Renal cortex interstitium (tissue), 11 donors: ENCODE measurements around the gene MAOB. TPM values are rescaled to one million over a fixed set of nuclear protein-coding genes. Genes with fewer than 3 reads are reported as not detected.
"Not testable (repeated sequence)": the region's sequence is repeated elsewhere in the genome, so short reads cannot be mapped to it uniquely, and the experiment has no call there.

Experiments
- DNase-seq, 11 donors: peaks; one replicate each; pipeline ENCODE4 v3.0.0-alpha.2; 2013; ENCODE audit warnings: low read depth in 9 of 11, low spot score in 4 of 11; ENCODE audit errors: extremely low read depth in 1 of 11
- polyA plus RNA-seq, 3 donors: library from polyadenylated mRNA; unstranded; fragments of 120-200 nt; gene quantifications; one replicate each; pipeline ENCODE4 v1.2.1, GENCODE V29; 2013; ENCODE audit not compliant: insufficient read length in 3 of 3

MAOB gene
- polyA plus RNA-seq, 3 donors, result 47.6 to 60.5 (median 57.7) TPM

DNA sequence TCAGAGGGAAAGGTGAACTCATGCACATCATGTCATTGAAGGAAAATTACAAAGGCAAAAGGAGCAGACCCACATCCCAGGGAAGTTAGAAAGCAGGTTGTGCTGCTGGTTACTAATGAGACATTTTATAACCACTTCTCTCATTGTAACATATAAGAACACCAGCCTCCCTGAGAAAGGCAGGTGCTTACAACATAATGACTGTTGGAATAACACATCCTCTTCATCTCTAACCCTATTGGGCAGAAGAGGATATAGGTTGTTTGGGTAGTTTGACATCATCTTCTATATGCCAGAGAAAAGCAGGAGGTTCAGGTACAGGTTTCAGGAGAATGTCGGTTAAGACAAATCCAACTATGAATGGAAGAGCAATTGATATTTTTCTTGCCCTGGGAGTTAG lies 148.6 kb downstream of the MAOB start:
- no peak for DNase-seq

DNA sequence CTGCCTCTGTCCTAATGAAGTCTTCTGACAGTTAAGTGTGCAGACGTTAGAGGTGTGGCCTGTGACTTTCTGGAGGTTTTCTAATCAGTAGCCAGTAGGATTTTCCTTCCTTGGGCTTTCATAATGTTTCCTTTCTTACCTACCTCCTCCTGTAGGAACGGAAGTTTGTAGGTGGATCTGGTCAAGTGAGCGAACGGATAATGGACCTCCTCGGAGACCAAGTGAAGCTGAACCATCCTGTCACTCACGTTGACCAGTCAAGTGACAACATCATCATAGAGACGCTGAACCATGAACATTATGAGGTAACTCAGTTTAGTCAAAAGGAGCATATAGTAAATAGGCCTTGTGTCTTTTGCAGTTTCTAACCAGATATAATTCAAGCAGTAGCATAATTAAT lies 151.2 kb downstream of the MAOB start:
- DNase-seq, result no peak

DNA sequence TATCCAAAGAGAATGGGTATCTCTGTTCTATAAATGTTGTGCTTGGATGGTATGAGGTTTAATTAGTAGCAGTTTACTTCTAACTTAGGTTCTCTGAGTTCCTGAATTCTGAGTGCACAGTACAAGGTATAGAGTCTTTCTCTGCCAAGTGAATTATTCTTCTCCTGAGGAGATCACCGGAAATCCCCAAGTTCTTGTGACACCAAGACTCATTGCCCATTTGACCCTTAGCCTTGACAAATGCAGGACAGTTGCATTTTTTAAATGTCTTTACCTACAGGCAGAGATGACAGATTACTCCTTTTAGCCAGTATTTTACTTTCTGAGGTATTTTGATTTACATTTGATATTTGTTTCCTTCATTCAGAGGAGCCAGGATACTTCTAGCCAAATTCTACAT lies 153.3 kb downstream of the MAOB start:
- DNase-seq, result no peak

DNA sequence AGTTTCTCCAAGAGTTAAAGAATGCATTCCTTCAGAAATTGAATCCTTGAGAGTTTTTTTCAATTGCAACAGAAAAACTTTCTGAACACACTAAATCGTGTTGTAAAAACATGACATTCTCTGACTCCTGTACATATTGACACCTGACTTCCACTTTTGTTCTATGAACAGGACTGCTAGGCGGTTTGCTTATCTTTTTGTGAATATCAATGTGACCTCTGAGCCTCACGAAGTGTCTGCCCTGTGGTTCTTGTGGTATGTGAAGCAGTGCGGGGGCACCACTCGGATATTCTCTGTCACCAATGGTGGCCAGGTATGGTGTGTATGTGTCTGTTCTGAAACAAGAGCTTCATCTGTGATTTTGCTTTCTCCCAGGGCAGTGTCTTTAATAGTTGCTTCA lies 154.2 kb downstream of the MAOB start:
- no peak for DNase-seq

DNA sequence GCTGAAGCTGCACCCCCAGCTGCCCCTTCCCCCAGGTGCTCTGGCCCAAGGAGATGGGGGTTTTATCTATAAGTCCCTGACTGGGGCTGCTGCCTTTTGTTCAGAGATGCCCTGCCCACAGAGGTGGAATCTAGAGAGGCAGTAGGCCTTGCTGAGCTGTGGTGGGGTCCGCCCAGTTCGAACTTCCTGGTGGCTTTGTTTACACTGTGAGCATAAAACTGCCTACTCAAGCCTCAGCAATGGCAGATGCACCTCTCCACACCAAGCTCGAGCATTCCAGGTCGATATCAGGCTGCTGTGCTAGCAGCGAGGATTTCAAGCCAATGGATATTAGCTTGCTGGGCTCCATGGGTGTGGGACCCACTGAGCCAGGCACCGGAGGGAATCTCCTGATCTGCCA lies 155.0 kb downstream of the MAOB start:
- DNase-seq, result not testable (repeated sequence)

DNA sequence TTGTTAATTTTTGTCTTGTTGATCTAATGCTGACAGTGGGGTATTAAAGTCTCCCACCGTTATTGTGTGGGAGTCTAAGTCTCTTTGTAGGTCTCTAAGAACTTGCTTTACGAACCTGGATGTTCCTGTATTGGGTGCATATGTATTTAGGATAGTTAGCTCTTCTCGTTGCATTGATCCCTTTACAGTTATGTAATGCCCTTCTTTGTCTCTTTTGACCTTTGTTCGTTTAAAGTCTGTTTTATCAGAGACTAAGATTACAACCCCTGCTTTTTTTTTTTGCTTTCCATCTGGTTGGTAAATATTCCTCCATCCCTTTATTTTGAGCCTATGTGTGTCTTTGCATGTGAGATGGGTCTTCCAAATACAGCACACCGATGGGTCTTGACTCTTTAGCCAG lies 157.0 kb downstream of the MAOB start:
- not testable (repeated sequence) for DNase-seq

DNA sequence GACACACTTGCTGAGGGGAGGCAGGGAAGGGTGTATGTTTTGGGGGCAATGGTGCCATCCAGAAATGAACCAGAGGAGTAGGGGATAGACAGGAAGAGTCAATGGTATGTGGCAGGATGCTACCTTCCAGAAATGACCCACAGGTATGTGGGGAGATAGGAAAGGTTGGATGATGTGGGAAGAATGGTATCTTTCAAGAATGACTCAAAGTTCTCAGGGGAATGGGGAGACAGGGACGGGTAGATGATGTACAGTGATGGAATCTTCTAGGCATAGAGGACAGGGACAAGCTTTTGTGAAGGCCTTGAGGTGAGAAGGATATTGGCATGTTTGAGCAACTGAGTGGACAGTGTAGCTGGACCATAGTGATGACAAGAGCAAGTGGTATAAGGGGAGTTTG lies 161.3 kb downstream of the MAOB start:
- no peak for DNase-seq

DNA sequence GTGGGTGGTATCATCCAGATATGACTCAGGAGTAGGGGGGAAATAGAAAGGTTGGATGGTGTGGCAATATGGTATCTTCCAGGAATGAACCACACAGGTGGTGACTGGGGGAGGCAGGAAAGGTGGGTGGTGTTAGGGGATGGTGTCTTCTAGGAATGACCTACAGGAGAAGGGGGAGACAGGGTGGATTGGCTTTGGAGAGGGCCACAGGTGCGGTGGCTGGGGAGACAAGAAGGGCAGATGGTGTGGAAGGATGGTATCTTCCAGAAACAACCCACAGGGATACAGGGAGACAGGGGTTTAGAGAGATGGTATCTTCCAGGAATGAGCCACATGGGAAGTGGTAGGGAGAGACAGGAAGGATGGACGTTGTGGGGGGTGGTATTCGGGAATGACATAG lies 162.2 kb downstream of the MAOB start:
- DNase-seq, result no peak

DNA sequence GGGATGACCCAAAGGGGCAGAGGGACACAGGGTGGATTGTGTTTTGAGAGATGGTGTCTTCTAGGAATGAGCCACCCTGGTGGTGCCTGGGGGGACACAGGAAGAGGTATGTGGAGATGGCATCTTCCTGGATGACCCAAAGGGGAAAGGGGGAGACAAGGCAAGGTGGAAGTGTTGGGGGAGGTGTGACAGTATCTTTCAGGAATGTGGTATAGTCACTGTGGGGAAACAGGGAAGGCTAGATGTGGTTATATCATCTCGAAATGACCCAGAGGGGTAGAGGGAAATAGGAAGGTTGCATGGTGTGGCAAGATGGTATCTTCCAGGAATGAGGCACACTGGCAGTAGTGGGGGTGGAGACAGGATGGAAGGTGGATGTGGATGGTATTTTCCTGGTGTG lies 163.3 kb downstream of the MAOB start:
- no peak for DNase-seq

DNA sequence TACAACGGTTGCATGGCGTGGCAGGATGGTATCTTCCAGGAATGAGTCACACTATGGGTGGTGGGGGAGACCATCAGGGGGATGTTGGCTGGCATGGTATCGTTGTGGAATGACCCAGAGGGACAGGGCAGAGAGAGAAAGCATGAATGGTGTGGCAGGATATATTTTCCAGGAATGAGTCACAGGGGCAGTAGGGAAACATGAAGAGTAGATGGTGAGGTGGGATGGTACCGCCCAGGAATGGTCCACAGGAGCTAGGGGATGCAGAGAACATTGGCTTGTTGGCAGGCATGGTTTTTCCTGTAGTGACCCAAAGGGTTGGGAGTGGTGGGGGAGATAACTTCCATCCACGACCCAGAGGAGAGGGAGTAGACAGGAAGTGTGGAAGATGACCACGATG lies 163.7 kb downstream of the MAOB start:
- DNase-seq, result no peak

DNA sequence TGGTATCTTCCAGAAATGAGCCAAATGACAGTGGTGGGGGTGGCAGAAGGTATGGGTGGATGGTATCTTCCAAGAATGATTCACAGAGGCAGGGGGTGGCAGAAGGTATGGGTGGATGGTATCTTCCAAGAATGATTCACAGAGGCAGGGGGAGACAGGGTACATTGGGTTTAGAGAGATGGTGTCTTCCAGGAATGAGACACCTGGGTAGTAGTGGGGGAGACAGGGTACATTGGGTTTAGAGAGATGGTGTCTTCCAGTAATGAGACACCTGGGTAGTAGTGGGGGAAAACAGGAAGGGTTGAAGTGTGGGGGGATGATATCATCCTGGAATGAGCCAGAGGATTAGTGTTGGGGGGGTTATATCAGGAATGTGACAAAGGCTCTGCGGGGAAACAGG lies 164.2 kb downstream of the MAOB start:
- DNase-seq, result no peak

DNA sequence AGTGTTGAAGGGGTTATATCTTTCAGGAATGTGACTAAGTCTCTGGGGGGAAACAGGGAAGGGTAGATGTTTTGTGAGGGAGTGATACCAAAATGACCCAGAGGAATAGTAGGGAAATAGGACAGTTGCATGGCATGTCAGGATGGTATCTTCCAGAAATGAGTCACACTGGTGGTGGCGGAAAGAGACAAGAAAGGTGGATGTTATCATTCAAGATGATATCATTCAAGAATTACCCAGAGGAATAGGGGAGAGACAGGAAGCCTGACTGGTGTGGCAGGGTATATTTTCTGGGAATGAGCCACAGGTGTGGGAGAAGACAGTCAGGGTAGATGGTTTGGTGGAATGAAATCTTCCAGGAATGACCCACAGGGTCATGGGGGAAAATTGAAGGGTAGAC lies 165.1 kb downstream of the MAOB start:
- no peak for DNase-seq

DNA sequence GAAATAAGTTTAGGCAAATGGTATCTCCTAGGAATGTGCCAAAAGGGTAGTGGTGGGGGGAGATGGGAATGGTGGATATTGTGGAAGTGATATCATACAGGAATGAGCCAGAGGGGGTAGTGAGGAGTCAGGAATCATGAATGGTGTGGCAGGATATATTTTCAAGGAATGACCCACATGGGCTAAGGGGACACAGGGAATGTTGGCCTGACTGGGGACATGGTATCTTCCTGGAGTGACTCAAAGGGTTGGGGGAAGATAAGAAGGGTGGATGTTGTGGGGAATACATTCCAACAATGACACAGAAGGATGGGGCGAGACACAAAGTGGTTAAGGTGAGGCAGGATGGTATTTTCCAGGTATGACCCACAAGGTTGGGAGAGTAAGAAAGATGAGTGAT lies 165.6 kb downstream of the MAOB start:
- DNase-seq, result no peak

Other genes starting within 250 kb of the MAOB start
- gene MAOA, start 226.2 kb downstream of the MAOB start, polyA plus RNA-seq, result 10 to 100 TPM; 14.3 to 16.7 (median 15.7) TPM
- 1 to 10 TPM; 1.5 to 2.8 (median 2.5) TPM for gene NDP, start 90.9 kb upstream of the MAOB start, polyA plus RNA-seq